ENCODE results near the gene EXOC2.

Gene EXOC2, protein sequence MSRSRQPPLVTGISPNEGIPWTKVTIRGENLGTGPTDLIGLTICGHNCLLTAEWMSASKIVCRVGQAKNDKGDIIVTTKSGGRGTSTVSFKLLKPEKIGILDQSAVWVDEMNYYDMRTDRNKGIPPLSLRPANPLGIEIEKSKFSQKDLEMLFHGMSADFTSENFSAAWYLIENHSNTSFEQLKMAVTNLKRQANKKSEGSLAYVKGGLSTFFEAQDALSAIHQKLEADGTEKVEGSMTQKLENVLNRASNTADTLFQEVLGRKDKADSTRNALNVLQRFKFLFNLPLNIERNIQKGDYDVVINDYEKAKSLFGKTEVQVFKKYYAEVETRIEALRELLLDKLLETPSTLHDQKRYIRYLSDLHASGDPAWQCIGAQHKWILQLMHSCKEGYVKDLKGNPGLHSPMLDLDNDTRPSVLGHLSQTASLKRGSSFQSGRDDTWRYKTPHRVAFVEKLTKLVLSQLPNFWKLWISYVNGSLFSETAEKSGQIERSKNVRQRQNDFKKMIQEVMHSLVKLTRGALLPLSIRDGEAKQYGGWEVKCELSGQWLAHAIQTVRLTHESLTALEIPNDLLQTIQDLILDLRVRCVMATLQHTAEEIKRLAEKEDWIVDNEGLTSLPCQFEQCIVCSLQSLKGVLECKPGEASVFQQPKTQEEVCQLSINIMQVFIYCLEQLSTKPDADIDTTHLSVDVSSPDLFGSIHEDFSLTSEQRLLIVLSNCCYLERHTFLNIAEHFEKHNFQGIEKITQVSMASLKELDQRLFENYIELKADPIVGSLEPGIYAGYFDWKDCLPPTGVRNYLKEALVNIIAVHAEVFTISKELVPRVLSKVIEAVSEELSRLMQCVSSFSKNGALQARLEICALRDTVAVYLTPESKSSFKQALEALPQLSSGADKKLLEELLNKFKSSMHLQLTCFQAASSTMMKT

DNA sequence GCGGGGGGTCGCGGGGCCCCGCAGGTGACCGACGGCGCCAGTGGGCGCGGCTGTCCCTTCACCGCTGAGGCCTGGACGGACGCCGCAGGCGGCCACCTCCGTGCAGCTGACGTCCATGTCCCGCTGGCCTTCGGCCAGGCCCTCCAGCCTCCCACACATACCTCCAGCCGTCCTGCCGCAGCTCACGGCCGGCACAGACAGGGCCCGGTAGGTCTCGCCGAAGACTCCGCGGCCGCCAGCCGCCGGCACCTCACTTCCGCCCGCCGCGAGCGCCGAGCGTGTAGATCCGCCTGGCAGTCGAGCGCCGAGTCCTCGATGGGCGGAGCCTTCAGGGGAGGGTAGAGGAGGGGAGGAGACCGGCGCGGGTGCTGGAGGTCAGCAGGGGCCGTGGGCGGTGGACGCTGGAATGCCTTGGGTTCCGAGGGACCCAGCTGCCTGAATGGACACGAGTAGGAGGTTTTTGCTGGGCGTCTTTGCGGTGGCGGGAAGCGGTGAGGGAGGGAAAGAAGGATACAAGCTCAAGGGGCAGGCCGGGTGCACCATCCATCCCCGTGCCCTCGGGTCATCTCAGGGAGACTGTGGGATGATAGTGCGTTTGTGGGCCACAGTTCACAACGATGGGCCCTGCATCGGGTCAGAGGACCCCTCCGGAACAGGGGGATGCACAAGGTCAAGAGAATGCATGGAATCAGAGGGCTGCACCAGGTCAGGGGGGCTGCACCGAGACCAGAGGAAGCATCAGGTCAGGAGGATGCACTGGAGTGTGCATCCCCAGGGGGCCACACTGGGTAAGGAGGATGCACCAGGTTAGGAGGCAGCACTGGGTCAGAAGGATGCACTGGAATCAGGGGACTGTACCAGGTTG is at the start of gene EXOC2:
Gene EXOC2 (minus strand): TSS at position 282 of the 865 bp plus-strand sequence. CDS start 55,321 bp downstream, outside the sequence.
- DNase-seq (ENCODE audit: low read depth in 3 of 3): peak; percentile 67 to 84 (median 70)

DNA sequence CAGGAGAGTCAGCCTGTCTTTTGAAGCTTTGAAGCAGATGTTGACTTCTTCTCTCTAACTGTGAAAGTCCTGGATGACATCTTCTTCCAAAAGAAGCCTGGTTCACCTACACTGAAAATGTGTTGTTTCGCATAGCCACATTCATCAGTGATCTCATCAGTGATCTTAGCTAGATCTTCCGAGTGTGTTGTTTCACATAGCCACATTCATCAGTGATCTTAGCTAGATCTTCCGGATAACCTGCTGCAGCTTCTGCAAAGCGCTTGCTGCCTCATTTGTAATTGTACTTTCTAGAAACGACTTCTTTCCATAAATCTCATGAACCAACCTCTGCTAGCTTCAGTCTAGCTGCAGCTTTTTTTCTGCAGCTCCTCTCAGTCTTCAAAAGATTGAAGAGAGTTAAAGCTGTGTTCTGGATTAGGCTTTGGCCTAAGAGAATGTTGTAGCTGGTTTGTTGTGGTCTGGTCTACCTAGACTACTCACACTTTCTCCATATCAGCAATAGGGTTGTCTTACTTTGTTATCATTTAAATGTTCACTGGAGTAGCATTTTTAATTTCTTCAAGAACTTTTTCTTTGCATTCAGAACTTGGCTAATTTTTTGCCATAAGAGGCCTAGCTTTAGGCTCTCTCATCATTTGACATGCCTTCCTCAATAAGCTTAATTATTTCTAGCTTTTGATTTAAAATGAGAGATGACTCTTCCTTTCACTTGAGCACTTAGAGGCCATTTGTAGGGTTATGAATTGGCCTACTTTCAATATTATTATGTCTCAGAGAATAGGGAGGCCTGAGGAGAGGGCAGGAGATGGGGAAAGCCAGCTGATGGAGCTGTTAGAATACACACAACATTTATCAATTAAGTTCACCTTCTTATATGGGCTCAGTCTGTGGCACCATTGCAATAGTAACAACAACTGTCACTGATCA is 48.7 kb upstream of the EXOC2 start:
- no peak for DNase-seq (ENCODE audit: low read depth in 3 of 3)

DNA sequence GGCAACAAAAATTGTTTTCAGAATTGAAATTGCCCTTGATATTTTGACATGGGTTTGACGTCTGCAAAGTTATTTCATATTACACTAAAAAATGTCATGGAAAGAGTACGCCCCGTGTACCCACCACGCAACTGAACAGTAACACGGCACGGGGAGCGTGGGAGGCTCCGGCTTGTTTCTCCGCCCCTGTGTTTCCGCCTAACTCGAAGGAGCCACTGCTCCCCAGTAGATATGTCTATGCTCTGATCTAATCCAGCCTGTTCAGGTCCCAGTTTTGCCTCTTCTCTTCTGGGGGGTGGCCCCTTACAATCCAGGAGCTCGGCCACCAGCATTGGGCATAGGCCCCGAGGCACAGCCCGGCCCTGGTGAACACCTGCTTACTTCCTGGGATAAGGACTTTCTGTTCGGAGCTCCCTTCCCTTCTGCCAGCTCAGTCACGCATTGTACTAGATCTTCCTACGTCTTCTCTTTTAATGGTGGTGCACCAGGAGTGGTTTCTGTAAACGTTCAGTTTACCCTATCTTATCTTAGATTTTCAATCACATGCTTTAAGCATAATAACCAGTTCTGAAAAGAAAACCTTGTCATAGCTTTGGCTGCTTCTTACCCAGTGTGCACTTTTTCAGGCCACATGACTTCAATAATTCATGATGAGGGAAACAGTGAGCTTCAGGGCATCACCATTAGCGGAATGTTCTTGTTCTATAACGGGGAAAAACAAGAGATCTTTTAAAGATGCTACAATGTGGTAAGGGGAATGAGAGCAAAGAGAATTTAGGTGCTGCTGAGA is 43.9 kb upstream of the EXOC2 start:
- DNase-seq (ENCODE audit: low read depth in 3 of 3): no peak

DNA sequence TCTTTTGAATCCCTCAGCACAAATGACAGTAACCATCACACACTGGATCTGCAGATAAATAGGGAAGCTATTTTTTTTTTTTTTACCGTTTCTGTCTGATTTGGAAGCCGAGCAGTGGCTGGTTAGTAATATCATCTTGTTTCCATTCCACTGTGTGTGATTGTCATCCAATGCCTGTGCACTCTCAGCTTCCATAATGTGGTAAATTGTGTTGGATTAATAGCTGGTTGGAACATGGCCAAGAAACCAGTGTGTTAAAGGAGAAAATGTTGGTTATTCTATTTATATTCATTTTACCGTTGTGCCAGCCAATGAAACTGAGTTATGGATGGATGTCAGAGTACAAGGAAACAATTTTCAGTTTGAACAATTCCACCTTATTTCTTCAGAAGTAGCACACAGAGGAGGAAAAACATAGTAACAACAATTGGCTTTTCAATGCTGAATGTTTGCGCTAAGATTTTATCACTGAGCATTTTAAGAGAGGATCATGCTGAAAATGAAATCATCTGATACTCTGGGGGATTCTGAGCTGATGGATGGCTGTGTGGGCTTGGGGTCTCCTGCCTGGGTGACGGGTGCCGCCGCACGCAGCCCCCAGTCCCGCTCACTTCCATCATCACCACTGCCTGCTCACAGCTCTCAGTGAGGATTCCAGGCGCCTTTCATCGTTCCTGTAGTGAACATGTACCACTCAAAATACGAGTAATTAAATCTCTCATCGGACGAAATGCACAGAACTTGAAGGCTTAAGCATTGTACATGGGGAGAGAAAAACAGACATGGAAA is 40.7 kb upstream of the EXOC2 start:
- DNase-seq (ENCODE audit: low read depth in 3 of 3): no peak

DNA sequence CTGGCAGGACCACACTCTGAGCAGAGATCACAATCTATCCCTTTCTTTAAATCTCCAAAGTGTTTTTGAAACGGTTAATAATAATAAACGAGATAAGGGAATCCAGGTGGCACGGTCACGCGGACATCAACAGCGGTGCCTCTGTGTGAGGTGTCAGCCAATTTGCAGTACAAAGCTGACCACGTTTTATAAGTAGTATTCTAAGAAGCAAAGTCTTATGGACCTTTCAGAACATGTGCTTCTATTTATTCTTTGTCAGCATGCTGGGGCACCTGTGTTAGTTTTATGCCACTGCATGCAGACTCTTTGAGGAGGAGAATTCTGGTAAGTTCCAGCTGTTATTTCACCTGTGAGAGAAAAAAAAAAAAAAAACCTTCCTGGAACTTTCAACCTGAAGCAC is 39.0 kb upstream of the EXOC2 start:
- no peak for DNase-seq (ENCODE audit: low read depth in 3 of 3)

DNA sequence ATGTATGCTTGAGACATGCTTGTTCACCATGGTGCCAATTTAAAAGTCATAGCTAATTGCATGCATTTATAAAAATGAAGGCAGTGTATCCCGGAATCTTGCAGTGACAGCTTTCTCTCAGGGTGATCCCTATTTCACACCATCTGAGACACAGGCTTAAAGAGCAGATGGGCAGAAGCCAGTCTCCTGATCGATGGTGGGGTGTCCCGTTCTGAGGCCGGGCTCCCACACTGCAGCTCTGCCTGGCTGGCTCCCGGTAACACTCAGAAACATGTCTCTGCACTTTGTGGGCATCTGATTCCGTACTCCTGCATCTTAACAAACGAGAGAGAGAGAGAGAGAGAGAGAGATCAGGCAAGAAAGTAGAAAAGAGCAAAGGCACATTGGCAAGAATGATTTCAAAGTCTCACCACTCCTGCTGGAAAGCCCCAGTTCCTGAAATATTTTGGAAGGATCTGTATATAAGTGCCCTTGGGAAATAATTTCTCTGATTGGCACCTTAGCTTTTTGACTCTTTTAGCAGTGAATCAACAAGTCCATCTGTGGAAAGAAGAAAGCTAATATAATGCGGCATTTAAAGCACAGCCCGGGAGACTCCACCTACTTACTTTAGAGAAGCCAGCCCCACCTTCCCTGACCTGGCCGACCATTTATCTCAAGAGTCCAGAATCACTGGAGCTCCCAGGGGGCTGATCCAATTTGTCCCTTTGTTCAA is 36.8 kb upstream of the EXOC2 start:
- no peak for DNase-seq (ENCODE audit: low read depth in 3 of 3)

DNA sequence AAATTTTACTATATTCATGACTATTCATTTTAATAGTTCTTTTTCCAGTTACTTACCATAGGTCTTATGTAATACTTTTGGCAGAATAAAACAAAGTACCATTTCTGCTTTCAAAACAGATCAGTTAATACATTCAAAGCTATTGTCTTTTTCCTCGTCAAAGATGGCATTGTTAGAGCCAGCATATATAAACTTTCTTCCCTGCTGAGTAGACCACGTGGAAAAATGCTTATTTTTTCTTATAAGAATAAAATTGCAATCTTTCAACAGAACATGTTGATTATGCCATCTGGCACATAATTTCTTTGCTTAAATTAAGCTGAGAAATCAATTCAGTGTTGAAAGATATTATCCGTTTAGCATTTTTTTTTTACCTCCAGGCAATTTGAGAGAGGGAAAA is 34.9 kb upstream of the EXOC2 start:
- no peak for DNase-seq (ENCODE audit: low read depth in 3 of 3)

DNA sequence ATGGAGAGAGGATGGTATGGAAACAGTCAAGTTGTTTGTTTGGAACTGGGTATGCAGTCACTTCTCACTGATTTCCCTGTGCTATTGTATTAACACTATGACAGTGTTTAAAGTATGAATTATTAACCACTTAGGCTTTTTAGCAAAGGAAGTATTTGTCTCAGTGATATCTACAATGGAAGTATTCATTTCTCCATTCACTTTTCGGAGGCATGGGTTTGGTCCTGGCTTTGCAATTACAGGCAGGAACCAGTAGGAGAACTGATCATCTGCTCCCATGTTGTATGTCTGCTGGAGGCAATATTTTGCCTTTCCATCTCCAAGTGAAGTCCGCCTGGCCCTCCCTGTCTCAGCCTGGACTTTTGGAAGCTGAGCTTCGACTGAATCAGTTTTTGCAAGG is 30.6 kb upstream of the EXOC2 start:
- DNase-seq (ENCODE audit: low read depth in 3 of 3): no peak

DNA sequence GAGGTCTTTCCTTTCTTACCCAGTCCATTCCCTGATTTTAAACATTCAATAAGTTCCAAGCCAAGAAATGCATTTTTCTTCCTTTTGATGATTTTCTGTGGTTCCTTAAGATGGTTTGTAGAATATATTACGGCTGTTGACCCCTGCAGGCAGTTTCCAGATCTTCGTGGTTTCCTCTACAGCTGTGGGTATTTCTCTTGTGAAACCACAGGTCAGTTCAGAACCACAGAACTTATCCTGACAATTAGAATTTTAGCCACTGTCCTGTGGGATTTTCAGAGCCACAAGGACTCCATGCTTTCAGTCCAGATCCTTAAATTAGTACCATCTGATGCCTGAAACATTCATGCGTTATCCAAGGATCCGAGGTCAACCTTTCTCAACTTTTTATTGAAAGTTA is 29.7 kb upstream of the EXOC2 start:
- no peak for DNase-seq (ENCODE audit: low read depth in 3 of 3)

DNA sequence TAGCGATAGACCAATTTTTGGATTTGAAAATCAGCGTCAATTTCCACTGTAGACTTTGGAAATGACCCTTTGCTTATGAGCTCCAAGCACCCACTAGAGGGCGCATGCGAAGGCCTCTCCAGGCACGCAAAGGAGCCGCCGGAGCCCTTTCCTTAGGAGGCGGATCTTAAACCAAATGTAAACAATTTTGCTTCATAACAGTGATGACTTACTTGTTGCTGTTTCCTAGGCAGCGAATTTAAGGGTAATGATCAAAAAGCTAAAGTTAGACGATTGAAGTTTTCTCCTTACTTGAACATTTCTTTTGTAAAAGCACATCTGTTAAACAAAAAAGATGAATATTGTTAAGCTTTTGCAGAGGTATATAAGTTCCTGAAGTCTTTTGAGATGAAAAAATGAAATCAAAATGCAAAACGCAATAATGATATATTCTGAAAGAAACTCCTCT is 29.2 kb upstream of the EXOC2 start:
- peak; percentile 51 to 74 (median 60) for DNase-seq (ENCODE audit: low read depth in 3 of 3)

DNA sequence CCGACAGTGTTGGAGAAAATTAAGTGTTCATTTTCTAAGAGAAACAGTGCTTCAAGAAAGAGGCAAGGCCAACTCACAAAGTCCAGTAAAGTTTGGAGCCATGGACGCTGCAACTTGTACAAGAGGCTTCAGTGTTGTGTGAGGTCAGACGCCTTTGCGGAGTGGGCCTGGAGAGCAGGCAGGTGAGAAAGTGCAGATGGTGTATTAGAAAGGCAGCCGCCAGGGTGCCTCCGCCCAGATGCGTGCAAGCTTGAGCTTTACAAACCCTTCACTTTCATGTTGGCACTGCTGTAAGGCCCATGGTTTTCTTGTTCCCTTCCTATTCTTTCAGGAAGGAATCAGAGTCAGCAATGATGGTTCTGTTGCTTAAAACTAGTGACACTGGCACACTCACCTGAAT is 25.4 kb upstream of the EXOC2 start:
- DNase-seq (ENCODE audit: low read depth in 3 of 3): no peak

DNA sequence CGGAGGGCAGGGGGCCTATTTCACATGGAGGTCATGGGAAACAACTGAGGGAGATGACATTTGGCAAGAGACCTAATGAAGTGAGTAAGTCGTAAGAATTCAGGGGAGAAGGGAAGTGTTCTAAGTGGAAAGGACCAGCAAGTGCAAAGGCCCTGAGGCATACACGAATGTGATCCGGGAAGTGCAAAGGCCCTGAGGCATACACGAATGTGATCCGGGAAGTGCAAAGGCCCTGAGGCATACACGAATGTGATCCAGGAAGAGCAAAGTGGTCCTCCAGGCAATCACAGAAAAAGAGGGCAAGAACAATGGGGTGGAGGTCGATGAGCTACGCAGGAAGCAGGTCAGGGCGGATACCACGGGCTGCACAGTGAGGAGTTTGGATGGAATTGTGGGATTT is 24.2 kb upstream of the EXOC2 start:
- no peak for DNase-seq (ENCODE audit: low read depth in 3 of 3)

DNA sequence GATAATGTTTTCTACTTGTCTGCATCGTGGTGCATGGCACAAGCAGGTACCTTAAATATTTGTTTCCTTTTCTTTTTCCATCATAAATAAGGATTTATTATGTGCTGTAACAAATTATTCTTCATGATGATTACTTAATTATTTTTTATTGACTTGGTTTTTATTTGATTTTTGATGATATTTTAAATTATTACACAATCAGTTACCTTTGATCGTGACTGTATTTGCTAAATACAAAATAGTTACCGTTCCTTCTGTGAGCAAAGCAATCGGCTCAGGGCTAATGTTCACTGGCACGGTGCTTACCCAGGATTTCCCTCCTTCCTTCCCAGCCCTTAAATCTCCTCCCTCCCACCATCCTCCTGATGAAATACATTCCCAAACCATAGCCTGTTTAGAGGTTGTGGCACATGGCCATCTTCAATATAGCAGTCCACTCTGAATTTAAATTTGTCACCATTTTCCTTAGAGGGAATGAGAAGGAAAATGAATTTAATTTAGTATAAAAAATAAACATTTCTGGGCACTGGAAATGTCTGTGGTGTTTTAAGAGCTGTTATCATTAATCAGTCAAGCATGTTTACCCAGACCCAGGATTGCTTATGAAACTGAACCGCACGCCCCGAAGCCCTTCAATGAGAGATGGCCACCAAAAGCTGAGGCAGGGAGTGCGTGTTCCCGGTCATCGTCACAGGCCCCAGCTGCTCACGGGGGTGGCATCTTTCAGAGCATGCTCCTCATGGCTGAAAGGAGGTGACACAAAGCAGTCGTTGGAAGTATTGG is 23.0 kb upstream of the EXOC2 start:
- DNase-seq (ENCODE audit: low read depth in 3 of 3): no peak

DNA sequence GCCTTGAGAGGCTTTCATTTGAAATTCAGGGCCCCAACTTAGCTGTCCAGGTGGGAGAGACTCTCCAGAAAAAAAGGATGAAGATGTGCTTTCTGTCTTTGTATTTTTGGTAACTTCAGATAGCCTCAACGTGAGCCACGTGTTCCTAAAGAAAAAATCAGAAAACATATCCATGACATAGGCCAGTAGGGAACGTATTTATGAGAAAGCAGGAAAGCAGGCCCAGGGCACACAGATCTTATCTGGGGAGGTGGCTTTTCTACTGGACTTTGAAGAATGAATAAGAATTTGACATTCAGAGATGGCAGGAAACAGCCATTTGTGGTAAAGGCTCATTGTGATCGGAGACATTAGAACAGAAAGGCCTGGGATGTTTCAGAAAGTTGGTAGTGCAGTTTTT is 21.2 kb upstream of the EXOC2 start:
- DNase-seq (ENCODE audit: low read depth in 3 of 3): no peak

DNA sequence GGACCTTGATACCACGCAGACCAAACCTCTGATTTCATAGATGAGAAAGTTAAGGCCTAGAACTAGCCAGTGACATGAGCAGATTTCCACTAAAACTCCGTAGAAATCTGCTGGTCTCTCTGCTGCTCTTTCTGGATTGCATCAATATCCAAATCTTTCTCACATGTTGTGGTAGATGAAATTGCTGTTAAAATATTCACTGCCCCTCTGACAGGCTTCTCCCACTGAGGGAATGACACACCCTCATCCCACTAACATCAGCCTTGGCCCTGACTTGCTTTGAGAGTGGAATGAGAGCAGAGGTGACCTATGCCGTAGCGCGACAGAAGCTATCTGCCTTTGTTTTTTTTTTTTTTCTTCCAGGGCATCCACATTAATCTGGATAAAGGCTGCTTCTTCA is 20.4 kb upstream of the EXOC2 start:
- DNase-seq (ENCODE audit: low read depth in 3 of 3): no peak

DNA sequence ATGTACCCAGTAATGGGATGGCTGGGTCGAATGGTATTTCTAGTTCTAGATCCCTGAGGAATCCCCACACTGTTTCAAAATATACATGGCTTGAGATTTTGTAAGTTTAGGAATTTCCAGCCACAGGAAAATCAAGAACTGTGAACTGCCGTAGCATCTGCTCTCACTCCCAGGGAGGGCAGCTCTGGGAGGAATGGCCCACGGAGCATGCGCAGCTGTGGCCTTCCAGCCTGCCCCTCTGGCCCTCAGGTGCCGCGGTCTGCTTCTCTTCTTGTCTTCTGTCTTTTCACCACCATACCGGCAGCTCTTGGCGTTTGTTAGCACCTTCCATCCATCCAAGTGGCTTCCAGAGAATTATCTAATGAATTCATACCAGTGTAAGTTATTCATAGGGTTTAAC is 19.9 kb upstream of the EXOC2 start:
- DNase-seq (ENCODE audit: low read depth in 3 of 3): no peak

DNA sequence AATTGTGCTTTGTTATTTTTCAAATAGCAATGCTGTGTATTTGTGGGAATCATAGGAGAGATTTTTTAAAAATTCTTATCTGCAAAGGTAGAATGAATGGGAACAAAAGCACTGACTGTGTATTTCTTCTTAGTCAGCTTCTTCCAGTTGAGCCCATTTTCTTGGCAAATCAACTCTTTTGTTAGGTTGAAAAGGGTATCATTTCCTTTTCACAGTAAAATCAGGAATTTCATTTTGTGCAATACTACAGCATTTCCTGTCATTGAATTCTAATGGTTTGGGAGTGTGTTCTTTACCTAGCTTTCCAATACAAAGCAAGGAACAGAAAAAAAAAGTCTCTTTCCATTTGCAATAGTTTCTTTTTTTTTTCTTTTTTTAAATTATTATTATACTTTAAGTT is 19.0 kb upstream of the EXOC2 start:
- DNase-seq (ENCODE audit: low read depth in 3 of 3): no peak
